ENCODE results near the gene EYS. TPM values are rescaled to one million over a fixed set of nuclear protein-coding genes. Genes with fewer than 3 reads are reported as not detected.
"Not testable (repeated sequence)": the region's sequence is repeated elsewhere in the genome, so short reads cannot be mapped to it uniquely, and the experiment has no call there.

EYS gene
- total RNA-seq, 1 donor from 2014 or later: not detected

- no peak for DNase-seq (ENCODE audit: low read depth)
Observed at GRCh38 chr6:63929111-63929510, 1777.9 kb downstream of the EYS start.

GRCh38 chr6:63928613-63929012, 1778.4 kb downstream of the EYS start:
- DNase-seq (ENCODE audit: low read depth): no peak

- no peak for DNase-seq (ENCODE audit: low read depth)
Observed at GRCh38 chr6:63926950-63927927, 1779.8 kb downstream of the EYS start.

- no peak for DNase-seq (ENCODE audit: low read depth)
Observed at GRCh38 chr6:63926258-63926780, 1780.7 kb downstream of the EYS start.

GRCh38 chr6:63923139-63923739, 1783.8 kb downstream of the EYS start:
- DNase-seq (ENCODE audit: low read depth): peak; percentile 47

GRCh38 chr6:63919556-63920110, 1787.4 kb downstream of the EYS start:
- no peak for DNase-seq (ENCODE audit: low read depth)

GRCh38 chr6:63912887-63913286, 1794.1 kb downstream of the EYS start:
- DNase-seq (ENCODE audit: low read depth): no peak

- DNase-seq (ENCODE audit: low read depth): no peak
Observed at GRCh38 chr6:63910863-63911551, 1796.0 kb downstream of the EYS start.

- DNase-seq (ENCODE audit: low read depth): no peak
Observed at GRCh38 chr6:63904650-63905248, 1802.3 kb downstream of the EYS start.

GRCh38 chr6:63899550-63899949, 1807.5 kb downstream of the EYS start:
- peak; percentile 21 for DNase-seq (ENCODE audit: low read depth)

- peak; percentile 14 for DNase-seq (ENCODE audit: low read depth)
Observed at GRCh38 chr6:63897952-63898351, 1809.1 kb downstream of the EYS start.

GRCh38 chr6:63897459-63897858, 1809.6 kb downstream of the EYS start:
- peak; percentile 71 for DNase-seq (ENCODE audit: low read depth)

- DNase-seq (ENCODE audit: low read depth): no peak
Observed at GRCh38 chr6:63888416-63888815, 1818.6 kb downstream of the EYS start.

GRCh38 chr6:63887804-63888203, 1819.2 kb downstream of the EYS start:
- DNase-seq (ENCODE audit: low read depth): not testable (repeated sequence)

GRCh38 chr6:63887002-63887751, 1819.8 kb downstream of the EYS start:
- no peak for DNase-seq (ENCODE audit: low read depth)

GRCh38 chr6:63886341-63886740, 1820.7 kb downstream of the EYS start:
- no peak for DNase-seq (ENCODE audit: low read depth)

GRCh38 chr6:63883597-63883996, 1823.4 kb downstream of the EYS start:
- no peak for DNase-seq (ENCODE audit: low read depth)

- no peak for DNase-seq (ENCODE audit: low read depth)
Observed at GRCh38 chr6:63882208-63882607, 1824.8 kb downstream of the EYS start.

GRCh38 chr6:63881791-63882190, 1825.2 kb downstream of the EYS start:
- no peak for DNase-seq (ENCODE audit: low read depth)

GRCh38 chr6:63872233-63872632, 1834.8 kb downstream of the EYS start:
- no peak for DNase-seq (ENCODE audit: low read depth)

Measured in myocyte (in vitro differentiated cells).